Spinal cord (tissue), 10 donors: ENCODE data around the gene RAD51B. TPM values are rescaled to one million over a fixed set of nuclear protein-coding genes. Genes with fewer than 3 reads are reported as not detected.
"Not testable (repeated sequence)": the region's sequence is repeated elsewhere in the genome, so short reads cannot be mapped to it uniquely, and the experiment has no call there.

Source experiments
- DNase-seq, 6 donors: peaks; one replicate each; pipeline versions ENCODE4 v3.0.0 to v3.0.0-alpha.2; 2013 to 2015; ENCODE audit warnings: low spot score in 6 of 6, low read depth in 4 of 6
- H3K27ac ChIP-seq: one replicate; pipeline ENCODE4 v1.5.1; 2013; ENCODE audit warnings: low read depth, low read length, control low read depth
- H3K27me3 ChIP-seq: one replicate; pipeline ENCODE4 v1.6.1; 2013; ENCODE audit warnings: low read length; ENCODE audit not compliant: control insufficient read depth, insufficient read depth
- H3K36me3 ChIP-seq: one replicate; pipeline ENCODE4 v1.6.1; 2013; ENCODE audit warnings: low read length; ENCODE audit not compliant: control insufficient read depth, insufficient read depth
- H3K4me1 ChIP-seq: one replicate; pipeline ENCODE4 v1.6.1; 2013; ENCODE audit warnings: low read length; ENCODE audit not compliant: control insufficient read depth, insufficient read depth
- H3K4me3 ChIP-seq: one replicate; pipeline ENCODE4 v1.5.1; 2013; ENCODE audit warnings: low read depth, low read length, control low read depth
- H3K9me3 ChIP-seq: one replicate; pipeline ENCODE4 v1.6.1; 2013; ENCODE audit warnings: low read length; ENCODE audit not compliant: control insufficient read depth, insufficient read depth
- WGBS: methylation state at CpG from one replicate; pipeline ENCODE4 v1.1.5; 2013; ENCODE audit warnings: missing lambda C conversion rate; ENCODE audit not compliant: insufficient coverage; 5-methylcytosine and 5-hydroxymethylcytosine counted together
- polyA plus RNA-seq, 2 donors: library from polyadenylated mRNA; unstranded; fragments of 120-200 nt; gene quantifications; one replicate each; pipeline ENCODE4 v1.2.1, GENCODE V29; 2013; ENCODE audit not compliant: insufficient read length in 2 of 2
- total RNA-seq, 2 donors: library from RNA; depleted of rRNA in 1 of 2; stranded (reverse); fragments of 120-200 nt in 1 of 2; fragments of >200 nt in 1 of 2; gene quantifications; one replicate each; pipeline versions ENCODE4 v1.2.3 to v1.2.4, GENCODE V29; 2013 to 2014
- donor health status: healthy.

RAD51B gene
- total and polyA plus RNA-seq, 4 donors: 5.7 to 28.9 (median 14.4) TPM

GRCh38 chr14:68176687-68177086 is 357.1 kb downstream of the RAD51B start:
- WGBS: no CpG with 5 or more reads among the region's 1 CpG
- Histone ChIP-seq H3K4me1 (no peaks in the 10 kb centered on the region), H3K36me3 (no peaks in the 10 kb centered on the region), H3K4me3 (no peak overlapping the region), H3K9me3 (no peaks in the 10 kb centered on the region), H3K27me3 (no peaks in the 10 kb centered on the region), H3K27ac (no peak overlapping the region)
- no peak for DNase-seq

GRCh38 chr14:68177728-68178127 is 358.1 kb downstream of the RAD51B start:
- Histone ChIP-seq H3K36me3 (no peaks in the 10 kb centered on the region), H3K9me3 (no peaks in the 10 kb centered on the region), H3K27me3 (no peaks in the 10 kb centered on the region), H3K4me3 (no peak overlapping the region), H3K4me1 (no peaks in the 10 kb centered on the region), H3K27ac (no peak overlapping the region)
- DNase-seq: no peak
- 60% methylated on average over 3 of the region's 3 CpGs for WGBS

GRCh38 chr14:68178282-68178681 is 358.7 kb downstream of the RAD51B start:
- Histone ChIP-seq H3K27me3 (no peaks in the 10 kb centered on the region), H3K27ac (no peak overlapping the region), H3K9me3 (no peaks in the 10 kb centered on the region), H3K36me3 (no peaks in the 10 kb centered on the region), H3K4me1 (no peaks in the 10 kb centered on the region), H3K4me3 (no peak overlapping the region)
- DNase-seq: no peak
- no CpG with 5 or more reads among the region's 2 CpGs for WGBS

GRCh38 chr14:68181519-68182326 is 362.1 kb downstream of the RAD51B start:
- Histone ChIP-seq H3K9me3 (peaks cover 2% of the 10 kb centered on the region), H3K4me3 (no peak overlapping the region), H3K27ac (no peak overlapping the region), H3K4me1 (no peaks in the 10 kb centered on the region), H3K27me3 (no peaks in the 10 kb centered on the region), H3K36me3 (no peaks in the 10 kb centered on the region)
- DNase-seq: no peak
- WGBS: no CpG with 5 or more reads among the region's 3 CpGs

GRCh38 chr14:68182492-68182891 is 362.9 kb downstream of the RAD51B start:
- Histone ChIP-seq H3K4me1 (no peaks in the 10 kb centered on the region), H3K36me3 (no peaks in the 10 kb centered on the region), H3K27ac (no peak overlapping the region), H3K27me3 (no peaks in the 10 kb centered on the region), H3K9me3 (peaks cover 2% of the 10 kb centered on the region), H3K4me3 (no peak overlapping the region)
- DNase-seq: no peak
- 91% methylated on average over 4 of the region's 5 CpGs for WGBS

- not testable (repeated sequence) for H3K4me3 ChIP-seq, H3K9me3 ChIP-seq, H3K27me3 ChIP-seq, H3K36me3 ChIP-seq, H3K27ac ChIP-seq, DNase-seq, H3K4me1 ChIP-seq
- WGBS: no CpG with 5 or more reads among the region's 5 CpGs
Measured at GRCh38 chr14:68186500-68187276, 367.1 kb downstream of the RAD51B start.

GRCh38 chr14:68188174-68188573 is 368.6 kb downstream of the RAD51B start:
- no peak overlapping the region for H3K4me3 ChIP-seq
- H3K9me3 ChIP-seq: peaks cover 2% of the 10 kb centered on the region
- DNase-seq: no peak
- no peaks in the 10 kb centered on the region for H3K4me1 ChIP-seq
- no peak overlapping the region for H3K27ac ChIP-seq
- H3K27me3 ChIP-seq: no peaks in the 10 kb centered on the region
- no CpG with 5 or more reads among the region's 1 CpG for WGBS
- no peaks in the 10 kb centered on the region for H3K36me3 ChIP-seq

GRCh38 chr14:68190032-68190431 is 370.5 kb downstream of the RAD51B start:
- H3K36me3 ChIP-seq: no peaks in the 10 kb centered on the region
- no CpG with 5 or more reads among the region's 1 CpG for WGBS
- H3K9me3 ChIP-seq: peaks cover 2% of the 10 kb centered on the region
- H3K27ac ChIP-seq: no peak overlapping the region
- no peaks in the 10 kb centered on the region for H3K4me1 ChIP-seq
- H3K27me3 ChIP-seq: no peaks in the 10 kb centered on the region
- H3K4me3 ChIP-seq: no peak overlapping the region
- no peak for DNase-seq

- Histone ChIP-seq H3K36me3 (no peaks in the 10 kb centered on the region), H3K27me3 (no peaks in the 10 kb centered on the region), H3K4me3 (no peak overlapping the region), H3K4me1 (no peaks in the 10 kb centered on the region), H3K27ac (no peak overlapping the region), H3K9me3 (no peaks in the 10 kb centered on the region)
- no peak for DNase-seq
Measured at GRCh38 chr14:68191567-68192321, 372.2 kb downstream of the RAD51B start.
